ENCODE results near the gene GNAS.
"Not testable (repeated sequence)": the region's sequence is repeated elsewhere in the genome, so short reads cannot be mapped to it uniquely, and the experiment has no call there.

The GNAS gene

DNA sequence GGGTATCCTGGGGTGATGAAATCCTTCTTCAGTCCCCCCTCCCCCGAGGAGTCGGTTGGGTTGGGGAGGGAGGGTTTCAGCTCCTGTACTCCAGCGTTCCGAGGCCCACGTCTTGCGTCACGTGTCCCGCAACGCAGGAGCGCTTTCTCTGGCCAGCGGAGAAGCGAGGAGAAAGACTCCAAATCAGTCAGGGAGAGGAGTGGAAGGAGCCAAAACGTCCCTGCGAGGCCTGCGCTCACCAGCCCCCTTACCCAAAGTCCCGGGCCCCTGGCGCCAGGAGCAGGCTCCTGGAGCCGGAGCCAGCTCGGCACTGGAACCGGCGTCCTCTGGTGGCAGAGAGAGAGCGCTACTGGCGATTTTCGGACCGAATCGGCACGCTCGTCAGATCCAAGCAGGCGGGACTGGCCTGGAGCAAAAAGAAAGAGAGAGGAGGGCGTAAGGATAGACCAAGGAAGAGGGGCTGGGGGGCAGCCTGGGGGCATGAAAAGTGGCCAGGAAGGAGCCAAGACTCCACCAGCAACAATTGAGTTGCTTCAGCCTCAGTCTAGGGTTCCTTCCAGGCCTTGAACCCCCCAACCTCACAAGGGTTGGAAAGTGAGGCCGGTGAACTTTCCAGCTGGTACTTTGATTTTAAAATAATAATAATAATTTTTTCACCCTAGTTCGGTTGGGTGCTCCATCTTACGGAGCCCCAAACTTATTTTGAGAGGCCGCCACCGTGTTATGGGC lies at the start of gene GNAS:
TSS of gene GNAS (plus strand) at position 174 of the 729 bp plus-strand sequence.
- DNase-seq (ENCODE audit: low read depth in 3 of 3): peak in 2 of 3 experiments; percentile 13 to 34

DNA sequence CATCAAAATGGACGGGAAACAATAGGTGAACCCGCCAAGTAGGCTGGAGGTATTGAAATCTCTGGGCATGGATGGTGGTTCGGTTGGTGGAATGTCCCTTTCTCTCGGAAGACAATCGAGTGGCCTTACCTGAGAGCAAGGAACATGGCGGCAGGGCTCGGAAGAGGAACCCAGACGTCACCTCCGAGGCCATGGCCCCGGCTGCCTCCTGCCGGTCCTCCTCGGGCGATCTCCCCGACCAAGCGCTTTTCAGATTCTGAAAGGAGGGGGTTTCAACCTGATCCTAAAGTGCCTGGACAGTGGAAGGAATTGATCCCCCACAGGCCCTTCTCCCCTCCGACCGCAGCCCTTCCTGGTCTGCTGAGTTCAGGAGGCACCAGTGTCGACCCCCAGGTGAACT lies 49.0 kb upstream of the GNAS start:
- no peak for DNase-seq (ENCODE audit: low read depth in 3 of 3)

DNA sequence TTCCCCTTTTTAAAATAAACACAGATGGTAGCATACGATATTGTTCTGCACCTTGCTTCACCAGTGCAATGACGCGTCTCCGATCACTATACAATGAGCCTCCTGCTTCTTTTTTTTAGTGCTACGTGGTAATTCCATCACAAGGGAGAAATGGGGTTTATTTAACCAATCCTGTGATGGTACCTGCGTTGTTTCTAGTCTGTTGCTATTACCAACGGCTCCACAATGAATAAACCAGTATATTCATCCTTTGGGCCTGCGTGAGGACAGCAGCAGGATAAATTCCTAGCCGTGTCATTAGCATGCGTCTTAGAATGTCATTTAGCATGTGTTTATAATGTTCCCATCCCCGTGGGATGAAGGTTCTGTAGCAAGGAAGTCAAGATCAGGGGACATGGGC lies 44.7 kb upstream of the GNAS start:
- DNase-seq (ENCODE audit: low read depth in 3 of 3): no peak

DNA sequence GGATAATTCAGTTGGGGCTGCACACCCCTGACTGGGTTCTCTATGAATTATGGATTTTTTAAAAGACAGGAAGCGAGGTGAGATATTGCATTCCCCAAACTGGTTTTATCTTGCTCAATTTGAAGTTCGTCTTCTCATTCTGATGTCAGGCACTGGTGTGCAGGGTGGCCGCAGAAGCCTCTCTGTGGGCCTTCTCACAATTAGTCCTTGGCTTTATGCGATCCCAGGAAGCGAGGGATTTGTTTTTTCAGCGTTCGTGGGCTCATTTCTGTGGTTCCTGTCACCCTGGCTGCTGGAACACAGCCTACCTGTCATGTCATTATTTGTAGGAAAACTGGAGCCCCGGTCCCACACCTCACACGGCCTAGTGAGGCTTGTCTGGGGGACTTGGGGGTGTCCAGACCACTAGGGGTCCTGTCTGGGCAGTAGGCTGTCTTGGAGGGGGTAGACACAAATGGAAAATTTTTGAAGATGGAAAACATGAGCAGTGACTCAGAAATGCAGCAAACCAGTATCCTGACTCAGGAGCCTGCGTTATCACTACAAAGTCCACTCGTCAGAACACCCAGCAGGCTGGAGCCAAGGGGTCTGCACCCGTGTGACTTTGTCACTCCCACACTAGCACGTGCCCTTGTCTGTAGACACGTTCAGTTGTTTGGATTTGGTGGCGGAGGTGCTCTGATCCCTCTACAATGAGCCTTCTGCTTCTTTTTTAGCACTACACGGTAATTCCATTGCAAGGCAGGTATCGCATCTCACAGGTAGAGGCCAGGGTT lies 44.1 kb upstream of the GNAS start:
- no peak for DNase-seq (ENCODE audit: low read depth in 3 of 3)

DNA sequence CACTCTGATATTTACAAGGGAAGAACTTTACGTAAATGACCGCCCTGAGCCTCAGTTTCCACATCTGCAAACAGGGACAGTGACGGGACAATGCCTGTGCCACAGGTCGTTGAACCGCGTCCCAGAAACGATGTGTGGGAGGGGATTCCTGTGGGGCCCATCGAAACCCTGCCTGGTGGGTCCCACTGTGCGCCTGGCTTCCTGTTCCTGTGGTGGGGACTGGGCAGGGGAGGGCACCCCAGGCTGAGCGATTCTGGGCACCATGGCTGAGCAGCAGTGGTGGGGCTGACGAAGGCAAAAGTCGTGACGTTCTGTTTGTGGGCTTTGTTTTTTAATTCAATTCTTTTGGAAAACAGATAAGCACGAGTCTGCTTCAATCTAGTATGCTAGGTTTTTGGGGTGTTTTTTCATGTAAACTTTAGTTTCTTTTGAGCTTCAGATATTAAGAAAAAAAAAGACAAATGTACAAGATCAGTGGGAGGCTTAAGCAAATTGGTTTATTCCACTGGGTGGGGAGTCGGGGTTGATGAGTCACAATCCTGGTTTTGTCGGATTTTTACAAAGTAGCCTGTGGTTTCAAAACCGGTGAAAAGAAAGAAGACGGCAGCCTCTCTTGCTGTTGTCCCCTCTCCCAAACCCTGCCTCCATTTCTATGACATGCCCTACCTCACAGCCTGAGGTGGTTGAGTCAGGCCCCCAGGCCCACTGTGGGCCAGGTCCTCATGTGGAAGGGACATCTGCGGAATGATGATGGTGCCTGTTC lies 42.2 kb upstream of the GNAS start:
- no peak for DNase-seq (ENCODE audit: low read depth in 3 of 3)

DNA sequence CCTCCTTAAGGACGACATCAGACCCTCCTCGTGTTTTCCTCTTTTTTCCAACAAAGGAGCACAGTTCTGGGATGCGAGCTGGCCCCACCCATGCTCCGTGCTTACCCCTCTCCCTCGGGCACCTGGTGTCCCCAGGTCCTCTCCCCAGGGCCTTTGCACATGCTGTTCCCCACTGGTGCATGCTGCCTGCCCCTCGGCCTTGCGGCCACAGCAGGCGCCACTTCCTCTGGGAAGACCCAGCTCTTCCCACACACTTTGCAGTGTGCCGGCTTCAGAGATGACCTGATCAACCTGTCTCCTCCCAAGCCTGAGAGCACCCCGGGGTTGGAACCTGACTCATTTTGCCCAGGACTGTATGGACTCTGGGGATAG lies 41.7 kb upstream of the GNAS start:
- no peak for DNase-seq (ENCODE audit: low read depth in 3 of 3)

DNA sequence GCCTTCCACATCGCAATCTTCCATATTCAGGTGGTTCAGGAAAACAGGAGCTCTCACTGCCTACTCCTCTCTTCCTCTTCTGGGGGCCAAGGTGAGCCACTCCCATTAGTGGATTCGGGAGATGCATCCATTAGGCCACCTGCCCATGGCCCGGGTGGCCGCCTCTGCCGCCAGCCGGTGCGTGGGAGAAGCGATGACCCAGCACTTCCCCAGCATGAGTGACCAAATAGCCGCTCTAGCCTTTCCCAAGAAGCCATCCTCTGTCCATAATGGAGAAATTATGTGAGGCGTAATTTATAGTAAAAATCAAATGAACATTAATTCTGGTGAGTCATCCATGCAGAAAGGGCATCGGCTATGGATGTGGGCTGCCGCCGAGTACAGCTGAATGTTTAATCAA lies 41.2 kb upstream of the GNAS start:
- DNase-seq (ENCODE audit: low read depth in 3 of 3): no peak

DNA sequence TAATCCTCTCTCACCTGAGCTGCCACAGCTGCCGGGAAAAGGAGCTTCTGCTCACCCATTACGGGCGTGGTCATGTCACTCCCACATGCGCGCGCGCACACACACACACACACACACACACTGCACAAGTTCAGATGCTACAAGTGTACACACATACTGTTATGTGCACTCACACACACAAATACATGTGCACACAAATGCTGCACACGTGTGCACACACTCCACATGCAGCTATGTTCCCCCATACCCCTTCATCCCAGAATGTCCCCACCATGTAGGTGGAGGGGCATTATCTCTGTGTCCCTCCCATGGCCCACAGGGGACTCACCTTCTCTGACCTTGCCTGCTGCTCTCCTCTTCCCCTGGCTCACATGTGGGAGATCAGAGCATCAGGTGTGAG lies 39.1 kb upstream of the GNAS start:
- no peak for DNase-seq (ENCODE audit: low read depth in 3 of 3)

DNA sequence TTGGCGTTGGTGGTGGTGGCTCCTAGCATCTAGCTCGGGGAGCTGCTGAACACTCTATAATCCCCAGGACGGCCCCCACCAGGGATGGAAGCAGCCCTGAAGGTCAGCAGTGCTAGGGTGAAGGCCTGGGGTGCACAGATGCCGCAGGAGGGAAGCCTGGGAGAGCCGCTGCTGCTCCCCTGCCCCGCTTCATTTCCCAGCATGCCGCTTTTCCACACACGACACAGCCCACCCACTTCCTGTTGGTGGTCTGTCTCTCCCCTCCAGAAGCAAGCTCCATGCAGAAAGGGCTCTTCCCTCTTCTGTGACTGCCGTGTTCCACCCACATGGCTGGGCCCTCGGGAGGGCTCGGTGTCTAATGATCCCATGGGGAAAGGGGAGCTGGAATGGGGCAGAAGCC lies 37.1 kb upstream of the GNAS start:
- no peak for DNase-seq (ENCODE audit: low read depth in 3 of 3)

DNA sequence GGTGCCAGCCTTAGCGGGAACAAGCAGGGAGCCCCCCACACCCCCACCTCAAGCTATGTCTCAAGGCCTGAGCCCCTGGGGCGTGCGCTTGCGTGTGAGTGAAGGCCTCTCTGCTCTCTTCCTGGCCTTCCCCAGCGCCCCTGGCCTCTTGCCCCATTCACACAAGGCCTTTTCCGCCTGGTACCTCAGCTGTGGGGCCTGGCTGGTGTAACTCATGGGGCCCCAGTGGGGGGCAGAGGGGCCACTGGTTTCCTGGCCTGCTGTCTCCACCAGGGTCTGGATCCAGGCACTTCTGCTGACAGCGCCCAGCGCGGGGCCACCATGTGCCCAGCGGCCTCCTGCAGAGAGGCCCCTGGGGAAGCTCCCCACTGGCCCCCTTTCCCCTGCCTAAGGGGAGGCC lies 36.5 kb upstream of the GNAS start:
- no peak for DNase-seq (ENCODE audit: low read depth in 3 of 3)

DNA sequence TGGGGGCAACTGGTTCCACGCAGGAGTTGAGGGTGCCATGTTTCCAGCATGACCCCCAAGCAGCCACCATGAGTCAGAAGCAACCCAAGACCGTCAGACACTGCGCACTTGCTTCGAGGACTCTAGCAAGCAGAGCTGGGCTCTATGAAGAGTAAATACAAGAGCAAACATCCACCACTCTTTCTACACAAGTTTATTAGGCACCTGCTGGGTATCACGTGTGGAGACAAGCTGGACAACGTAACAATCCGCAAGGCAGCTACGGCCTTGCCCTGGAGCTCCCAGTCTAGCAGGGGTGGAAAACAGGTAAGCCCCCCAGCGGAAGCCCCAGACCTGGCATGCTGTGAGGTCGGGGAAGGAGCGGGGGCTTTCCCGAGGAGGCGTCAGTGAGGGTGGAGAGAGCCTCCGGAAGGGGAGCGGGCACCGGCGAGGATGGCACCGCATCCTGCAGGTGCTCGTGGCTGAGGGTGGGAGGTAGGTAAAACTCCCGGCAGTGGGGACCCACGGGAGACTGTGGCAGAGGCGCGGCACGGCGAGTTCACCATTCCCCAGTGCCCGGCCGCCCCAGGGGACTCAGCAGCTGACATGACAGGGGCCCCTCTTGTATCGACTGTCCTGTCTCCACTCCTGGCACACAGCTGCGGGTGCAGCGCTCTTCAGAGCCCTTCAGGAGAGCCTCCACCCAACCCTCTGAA lies 35.4 kb upstream of the GNAS start:
- DNase-seq (ENCODE audit: low read depth in 3 of 3): no peak

DNA sequence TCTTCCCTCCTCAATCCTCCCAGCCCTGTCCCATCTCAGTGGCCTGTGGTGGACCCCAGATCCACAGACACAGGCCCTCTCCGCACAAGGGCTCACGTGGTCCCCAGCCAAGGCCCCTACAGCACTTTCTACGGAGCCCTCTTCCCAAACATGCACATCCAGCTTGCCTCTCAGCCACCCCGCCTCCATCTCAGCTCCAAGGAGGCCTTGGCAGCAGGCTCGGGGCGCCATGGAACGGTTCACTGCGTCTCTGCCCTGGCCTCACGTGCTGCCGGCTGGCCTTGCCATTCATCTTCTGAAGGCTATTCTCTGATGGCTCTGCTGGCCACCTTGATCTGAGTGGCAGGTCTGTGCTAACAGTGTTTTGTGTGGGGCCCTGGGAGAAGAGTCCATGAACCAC lies 34.8 kb upstream of the GNAS start:
- DNase-seq (ENCODE audit: low read depth in 3 of 3): no peak

DNA sequence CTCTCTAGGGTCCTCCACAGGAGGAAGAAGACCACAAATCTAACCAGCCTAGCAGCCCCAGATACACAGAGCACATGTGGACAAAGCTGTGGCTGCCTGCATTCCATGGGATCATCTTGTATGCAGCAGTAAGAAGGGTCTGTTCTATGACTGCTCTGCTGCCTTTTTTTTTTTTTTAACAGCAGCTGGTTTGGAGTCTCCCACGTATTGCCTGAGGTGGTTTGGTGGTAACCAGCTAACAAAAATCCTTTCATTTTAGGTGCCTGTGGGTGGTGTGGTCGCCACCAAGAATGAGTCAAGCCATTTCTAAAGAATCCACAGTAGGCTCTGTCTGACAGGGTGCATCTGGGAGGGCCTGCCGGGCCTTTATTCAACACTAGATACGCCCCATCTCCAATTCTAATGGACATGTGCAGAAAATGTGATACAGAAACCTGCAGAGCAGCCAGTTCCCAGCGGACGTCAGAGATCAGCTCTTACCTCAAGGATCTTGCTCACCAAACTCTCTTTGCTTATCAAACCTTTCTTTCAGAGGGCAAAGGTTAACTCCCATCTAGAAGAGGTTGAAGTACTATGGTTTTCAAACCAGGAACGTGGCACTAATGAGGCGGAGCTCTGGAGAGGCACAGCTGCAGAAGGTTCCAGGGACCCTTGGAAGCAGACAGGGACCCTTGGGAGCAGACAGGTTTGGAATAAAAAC lies 33.8 kb upstream of the GNAS start:
- no peak for DNase-seq (ENCODE audit: low read depth in 3 of 3)

DNA sequence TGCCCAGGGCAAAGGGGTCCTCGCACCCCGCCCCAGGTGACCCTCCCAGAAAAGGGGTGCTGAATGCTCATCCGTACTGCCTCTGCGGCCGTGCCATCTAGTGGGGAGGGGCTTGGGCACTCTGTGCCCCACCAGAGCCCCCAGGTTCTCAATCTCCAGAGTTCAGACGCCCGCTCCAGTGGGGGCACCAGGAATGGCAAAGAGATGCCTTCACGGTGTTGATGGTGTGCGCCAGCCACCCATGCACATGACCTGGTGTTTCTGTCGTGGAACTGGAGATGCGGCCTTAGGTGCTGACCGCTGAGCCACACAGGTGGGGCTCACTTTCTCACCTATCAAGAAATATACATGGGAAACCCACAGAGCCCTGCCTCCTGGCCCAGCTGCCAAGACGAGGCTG lies 32.6 kb upstream of the GNAS start:
- DNase-seq (ENCODE audit: low read depth in 3 of 3): no peak

DNA sequence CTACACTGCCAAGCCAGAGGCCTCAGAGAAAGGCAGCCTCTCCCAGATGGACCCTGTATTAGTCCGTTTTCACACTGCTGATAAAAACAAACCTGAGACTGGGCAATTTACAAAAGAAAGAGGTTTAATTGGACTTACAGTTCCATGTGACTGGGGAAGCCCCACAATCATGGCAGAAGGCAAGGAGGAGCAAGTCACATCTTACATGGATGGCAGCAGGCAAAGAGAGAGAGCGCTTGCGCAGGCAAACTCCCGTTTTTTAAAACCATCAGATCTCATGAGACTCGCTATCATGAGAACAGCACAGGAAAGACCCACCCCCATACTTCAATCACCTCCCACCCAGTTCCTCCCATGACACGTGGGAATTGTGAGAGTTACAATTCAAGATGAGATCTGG lies 32.0 kb upstream of the GNAS start:
- not testable (repeated sequence) for DNase-seq (ENCODE audit: low read depth in 3 of 3)

DNA sequence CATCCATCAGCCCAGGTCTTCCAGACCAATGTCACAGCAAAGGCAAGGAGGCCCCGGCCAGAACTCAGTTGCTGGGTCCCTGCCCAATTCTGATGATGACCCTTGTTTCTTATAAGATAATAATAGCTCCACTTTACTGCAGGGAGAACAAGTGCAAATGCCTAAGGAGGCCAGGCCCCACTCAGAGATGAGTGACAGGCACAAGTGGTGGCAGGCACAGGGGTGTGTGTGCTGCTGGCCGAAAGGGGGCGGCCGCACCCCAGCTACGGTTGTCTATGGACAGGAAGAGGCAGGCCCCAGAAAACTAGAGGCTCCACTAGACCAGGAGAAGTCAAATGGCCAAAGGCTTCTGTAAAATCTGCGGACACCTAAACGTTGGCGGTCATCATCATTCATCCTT lies 30.4 kb upstream of the GNAS start:
- no peak for DNase-seq (ENCODE audit: low read depth in 3 of 3)

DNA sequence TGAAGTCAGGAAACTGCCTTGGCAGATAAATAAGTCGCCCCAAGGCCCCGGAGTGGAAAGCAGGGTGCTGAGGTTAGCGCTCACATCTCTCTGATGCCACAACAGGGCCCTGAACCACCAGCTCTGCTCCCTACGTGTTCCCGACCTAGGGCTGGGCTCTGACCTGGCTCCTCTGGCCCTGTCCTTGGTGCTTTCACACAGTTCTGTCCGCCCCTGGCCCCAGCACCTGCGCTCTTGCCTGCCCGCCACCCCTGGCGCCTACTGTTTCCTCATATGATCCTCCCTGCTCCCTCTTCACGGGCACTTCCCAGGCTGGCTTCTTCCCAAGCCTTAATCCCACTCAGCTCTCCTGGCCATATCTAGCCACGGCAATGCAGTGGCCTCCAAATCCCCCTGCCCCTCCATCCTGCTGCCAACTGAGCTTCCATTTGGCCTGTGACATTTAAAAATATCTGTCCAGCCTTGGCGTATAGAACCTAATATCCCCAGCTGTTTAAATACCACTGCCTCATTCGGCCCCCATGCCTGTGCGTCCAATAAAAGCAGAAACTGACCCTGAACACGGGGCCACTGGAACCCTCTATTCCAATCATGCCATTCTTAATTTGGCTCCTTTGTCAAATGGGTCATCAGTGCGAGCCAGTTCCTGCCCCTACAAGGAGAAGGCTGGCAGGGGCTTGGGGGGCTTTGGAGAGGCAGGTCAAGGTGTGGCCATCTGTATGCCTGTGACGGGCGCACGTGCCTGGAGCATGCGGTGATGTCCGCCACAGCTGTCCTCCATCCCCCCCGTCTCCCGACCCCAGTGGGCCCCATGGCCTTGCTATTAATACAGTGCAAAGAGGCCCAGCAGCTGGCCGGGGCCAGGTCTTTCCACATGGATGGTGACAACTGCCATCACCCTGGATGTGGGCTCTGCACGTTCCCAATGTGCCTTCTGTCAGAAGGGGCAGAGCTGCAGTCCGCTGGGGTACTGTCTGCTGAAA lies 29.5 kb upstream of the GNAS start:
- no peak for DNase-seq (ENCODE audit: low read depth in 3 of 3)

DNA sequence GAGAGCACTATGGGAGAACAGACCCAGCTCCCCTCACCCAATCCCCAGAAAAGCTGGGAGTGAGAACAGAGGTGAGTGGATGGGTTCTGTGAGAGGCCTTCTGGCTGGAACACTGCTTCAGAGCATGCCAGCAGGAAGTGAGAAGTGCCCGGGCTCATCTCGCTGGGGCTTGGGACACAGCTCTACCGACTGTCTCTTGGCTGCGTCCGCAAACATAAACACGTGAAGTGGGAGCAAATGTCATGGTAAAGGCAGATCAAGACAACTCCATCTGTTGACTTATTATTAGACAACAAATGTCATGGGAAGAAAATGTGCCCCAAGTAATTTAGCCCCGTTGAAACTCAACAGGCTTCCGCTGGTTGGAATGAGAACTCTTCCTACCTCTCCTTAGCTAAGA lies 27.7 kb upstream of the GNAS start:
- DNase-seq (ENCODE audit: low read depth in 3 of 3): no peak

DNA sequence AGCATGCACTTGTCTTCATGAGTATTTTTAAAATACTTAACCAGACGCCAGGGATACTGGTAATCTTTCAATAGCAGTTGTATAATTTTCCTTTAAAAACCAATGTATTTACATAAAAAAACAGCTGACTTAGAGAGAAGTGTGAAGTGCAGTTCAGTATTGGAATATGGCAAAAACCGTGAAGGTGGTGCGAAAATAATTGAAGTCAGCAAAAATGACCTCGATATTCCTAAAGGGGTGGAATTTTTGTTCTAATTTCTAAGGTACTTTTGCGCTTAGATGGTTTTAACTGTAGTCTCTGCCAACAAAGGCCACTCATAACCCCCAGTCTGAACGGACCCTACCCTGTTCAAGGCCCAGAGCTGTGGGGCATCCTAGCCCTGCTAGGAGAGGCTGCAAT lies 27.1 kb upstream of the GNAS start:
- no peak for DNase-seq (ENCODE audit: low read depth in 3 of 3)

DNA sequence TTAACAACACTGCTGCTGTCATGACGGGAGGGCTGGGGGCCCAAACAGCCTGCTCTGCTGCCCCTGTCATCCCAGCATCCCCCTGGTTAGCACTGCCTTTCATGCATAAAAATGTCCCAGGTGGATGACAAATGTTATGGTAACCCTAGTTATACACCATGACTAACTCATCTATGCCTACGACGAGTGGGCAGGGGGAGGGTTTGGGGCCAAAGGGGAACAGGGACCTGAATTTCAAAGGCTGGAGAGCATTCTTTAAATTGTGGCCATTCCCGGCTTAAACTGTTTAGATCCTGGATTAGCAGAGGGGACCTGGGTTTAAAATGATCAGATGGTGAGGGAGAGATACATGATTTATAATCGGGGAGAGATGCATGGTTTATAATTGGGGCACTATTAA lies 26.2 kb upstream of the GNAS start:
- DNase-seq (ENCODE audit: low read depth in 3 of 3): no peak
